Measurements from ENCODE around the gene SULT4A1. TPM values are rescaled to one million over a fixed set of nuclear protein-coding genes. Genes with fewer than 3 reads are reported as not detected.

Gene SULT4A1
- total RNA-seq, 4 donors from 2014 or later, result not detected

DNA sequence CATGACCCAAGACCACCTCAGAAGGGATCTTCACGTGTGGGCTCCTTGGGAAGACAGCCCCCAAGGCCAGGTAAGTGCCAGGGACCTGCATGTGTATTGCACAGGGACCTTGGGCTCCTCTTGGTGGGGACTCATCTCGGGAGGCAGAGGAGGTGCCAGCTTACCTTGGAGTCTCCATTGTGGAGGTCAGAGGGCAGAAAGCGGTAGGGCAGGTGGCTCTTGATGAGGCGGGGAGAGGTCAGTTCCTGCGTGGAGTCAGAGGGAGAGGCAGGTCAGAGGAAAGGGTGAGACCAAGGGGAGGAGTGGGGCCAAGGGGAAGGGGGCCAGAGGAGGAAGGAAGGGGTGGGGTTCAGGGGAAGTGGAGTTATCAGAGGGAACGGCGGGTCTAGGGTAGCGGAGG is 22.5 kb downstream of the SULT4A1 start:
- Histone ChIP-seq H3K27me3 (peaks cover 0 to 31% (median 0%) of the 10 kb centered on the region in 4 donors), H3K27ac (no peak overlapping the region), H3K4me3 (no peak overlapping the region), H3K36me3 (no peaks in the 10 kb centered on the region), H3K9me3 (no peaks in the 10 kb centered on the region), H3K4me1 (no peaks in the 10 kb centered on the region)
- 54 to 60% methylated on average over 5 to 6 of the region's 8 CpGs for WGBS, 2 donors
- intact Hi-C loops (cut with DNase I), result no loop called here
- no peak for DNase-seq
- TF ChIP-seq, protein P1, sequence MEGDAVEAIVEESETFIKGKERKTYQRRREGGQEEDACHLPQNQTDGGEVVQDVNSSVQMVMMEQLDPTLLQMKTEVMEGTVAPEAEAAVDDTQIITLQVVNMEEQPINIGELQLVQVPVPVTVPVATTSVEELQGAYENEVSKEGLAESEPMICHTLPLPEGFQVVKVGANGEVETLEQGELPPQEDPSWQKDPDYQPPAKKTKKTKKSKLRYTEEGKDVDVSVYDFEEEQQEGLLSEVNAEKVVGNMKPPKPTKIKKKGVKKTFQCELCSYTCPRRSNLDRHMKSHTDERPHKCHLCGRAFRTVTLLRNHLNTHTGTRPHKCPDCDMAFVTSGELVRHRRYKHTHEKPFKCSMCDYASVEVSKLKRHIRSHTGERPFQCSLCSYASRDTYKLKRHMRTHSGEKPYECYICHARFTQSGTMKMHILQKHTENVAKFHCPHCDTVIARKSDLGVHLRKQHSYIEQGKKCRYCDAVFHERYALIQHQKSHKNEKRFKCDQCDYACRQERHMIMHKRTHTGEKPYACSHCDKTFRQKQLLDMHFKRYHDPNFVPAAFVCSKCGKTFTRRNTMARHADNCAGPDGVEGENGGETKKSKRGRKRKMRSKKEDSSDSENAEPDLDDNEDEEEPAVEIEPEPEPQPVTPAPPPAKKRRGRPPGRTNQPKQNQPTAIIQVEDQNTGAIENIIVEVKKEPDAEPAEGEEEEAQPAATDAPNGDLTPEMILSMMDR (IDR thresholded peaks at IDR 0.05), result no peak
- TF ChIP-seq POLR2A (IDR thresholded peaks at IDR 0.05), result no peak

DNA sequence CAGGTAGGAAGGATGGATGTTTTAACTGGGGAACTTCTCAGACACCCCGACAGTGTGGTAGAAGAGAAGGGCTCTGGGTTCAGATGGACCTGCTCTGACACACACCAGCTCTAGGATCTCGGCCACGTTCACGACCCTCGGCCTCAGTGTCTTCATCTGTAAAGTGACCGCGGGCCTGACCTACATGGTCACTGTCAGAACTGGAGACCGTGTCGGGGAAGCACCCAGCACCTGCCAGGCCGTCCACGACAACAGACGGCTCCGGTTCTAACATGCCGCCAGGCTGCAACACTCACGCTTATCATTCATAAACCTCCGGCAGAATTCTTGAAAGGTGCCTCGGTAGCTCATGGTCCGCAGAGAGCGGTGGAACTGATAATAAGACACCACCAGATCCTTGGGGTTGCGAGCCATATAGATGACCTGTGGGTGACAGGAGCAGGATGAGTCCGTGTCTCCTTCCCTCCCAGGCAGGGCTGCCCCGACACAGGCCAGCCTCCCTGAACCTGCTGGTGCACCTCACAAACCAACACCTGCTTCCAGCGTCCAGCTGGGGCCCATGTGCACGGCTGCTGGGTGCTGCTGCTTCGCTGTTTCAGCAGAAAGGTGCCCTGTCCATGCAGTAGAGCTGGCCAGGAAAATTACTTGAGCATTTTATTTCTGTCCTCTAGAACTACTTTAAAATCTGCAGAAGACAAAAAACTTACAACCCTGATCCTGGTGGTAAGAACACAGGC is 23.6 kb downstream of the SULT4A1 start:
- intact Hi-C loops (cut with DNase I), result no loop called here
- no peaks in the 10 kb centered on the region for H3K9me3 ChIP-seq
- no peaks in the 10 kb centered on the region for H3K4me1 ChIP-seq
- H3K36me3 ChIP-seq, result no peaks in the 10 kb centered on the region
- 83 to 94% methylated on average over 6 to 12 of the region's 25 CpGs for WGBS, 2 donors
- no peak for DNase-seq
- TF ChIP-seq, protein P1 (IDR thresholded peaks at IDR 0.05), result no peak
- no peak for TF ChIP-seq POLR2A (IDR thresholded peaks at IDR 0.05)
- peaks cover 0 to 36% (median 0%) of the 10 kb centered on the region in 4 donors for H3K27me3 ChIP-seq
- H3K4me3 ChIP-seq, result no peak overlapping the region
- no peak overlapping the region for H3K27ac ChIP-seq

DNA sequence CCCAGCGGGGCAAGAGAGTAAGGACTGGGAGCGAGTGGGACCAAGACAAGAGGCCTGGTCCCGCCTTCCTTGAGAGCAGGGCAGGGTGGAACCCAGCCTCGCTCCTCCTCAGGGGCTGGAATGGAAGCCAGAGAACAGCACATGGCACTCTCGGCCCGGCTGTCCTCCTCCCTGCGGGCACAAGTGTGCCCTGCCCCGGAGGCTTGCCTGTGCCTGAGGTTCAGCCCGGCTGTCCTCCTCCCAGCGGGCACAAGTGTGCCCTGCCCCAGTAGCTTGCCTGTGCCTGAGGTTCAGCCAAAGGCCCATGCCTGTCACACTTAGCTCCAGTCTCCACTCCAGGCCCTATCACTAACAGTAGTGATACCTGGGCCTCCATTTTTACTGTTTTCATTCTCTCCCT is 24.2 kb downstream of the SULT4A1 start:
- 53 to 57% methylated on average over 2 to 9 of the region's 10 CpGs for WGBS, 2 donors
- DNase-seq, result no peak
- intact Hi-C loops (cut with DNase I), result no loop called here
- Histone ChIP-seq H3K4me3 (no peak overlapping the region), H3K27me3 (peaks cover 0 to 42% (median 0%) of the 10 kb centered on the region in 4 donors), H3K4me1 (no peaks in the 10 kb centered on the region), H3K27ac (no peak overlapping the region), H3K9me3 (no peaks in the 10 kb centered on the region), H3K36me3 (no peaks in the 10 kb centered on the region)
- TF ChIP-seq, protein P1 (IDR thresholded peaks at IDR 0.05), result no peak
- no peak for TF ChIP-seq POLR2A (IDR thresholded peaks at IDR 0.05)

DNA sequence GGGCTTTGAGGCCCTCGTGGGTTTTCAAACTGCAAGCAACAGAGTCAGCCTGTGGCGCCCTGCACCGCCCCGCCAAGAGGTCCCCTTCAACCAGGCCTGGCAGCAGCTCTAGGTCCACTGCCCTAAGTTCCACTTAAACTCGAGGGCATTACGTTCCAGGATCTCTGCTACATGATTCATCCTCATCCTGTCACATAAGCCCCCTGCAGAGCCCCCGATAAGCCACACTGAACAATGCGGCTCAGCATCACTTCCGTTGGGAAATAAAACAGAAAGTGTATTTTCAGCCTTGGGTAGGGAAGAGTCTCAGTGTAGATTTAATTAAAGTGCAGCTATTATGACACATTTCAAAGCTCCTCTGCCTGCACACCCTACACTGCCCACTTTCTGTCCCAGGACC is 24.6 kb downstream of the SULT4A1 start:
- no peak overlapping the region for H3K4me3 ChIP-seq
- intact Hi-C loops (cut with DNase I), result no loop called here
- H3K9me3 ChIP-seq, result no peaks in the 10 kb centered on the region
- no peak for TF ChIP-seq POLR2A (IDR thresholded peaks at IDR 0.05)
- TF ChIP-seq, protein P1 (IDR thresholded peaks at IDR 0.05), result no peak
- WGBS, 2 donors, result 69 to 81% methylated on average over 5 to 9 of the region's 9 CpGs
- H3K36me3 ChIP-seq, result no peaks in the 10 kb centered on the region
- no peak for DNase-seq
- no peak overlapping the region for H3K27ac ChIP-seq
- H3K4me1 ChIP-seq, result no peaks in the 10 kb centered on the region
- peaks cover 0 to 45% (median 0%) of the 10 kb centered on the region in 4 donors for H3K27me3 ChIP-seq

DNA sequence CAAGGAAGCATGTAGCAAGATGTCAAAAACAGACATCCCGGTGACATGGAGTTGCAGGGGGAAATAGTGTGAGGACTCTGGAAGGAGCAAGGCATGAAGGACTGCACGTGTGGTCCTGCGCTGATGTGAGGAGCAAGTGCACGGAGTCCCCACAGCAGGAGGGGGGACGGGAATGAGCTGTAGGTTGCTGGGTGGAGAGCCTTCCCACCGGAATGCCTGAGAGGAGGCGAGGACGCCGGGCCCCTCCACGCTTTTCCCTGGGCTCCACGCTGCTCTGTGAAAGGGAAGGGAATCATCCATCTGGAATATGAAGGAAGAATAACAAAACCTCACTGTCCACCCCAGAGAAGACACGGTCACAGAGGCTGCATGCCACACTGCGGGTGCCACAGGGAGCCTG is 26.6 kb downstream of the SULT4A1 start:
- TF ChIP-seq, protein P1 (IDR thresholded peaks at IDR 0.05), result no peak
- no peak for TF ChIP-seq POLR2A (IDR thresholded peaks at IDR 0.05)
- H3K36me3 ChIP-seq, result no peaks in the 10 kb centered on the region
- peaks cover 0 to 46% (median 0%) of the 10 kb centered on the region in 4 donors for H3K27me3 ChIP-seq
- H3K9me3 ChIP-seq, result no peaks in the 10 kb centered on the region
- WGBS, 2 donors, result 80 to 81% methylated on average over 10 to 11 of the region's 13 CpGs
- peaks cover 0 to 3% (median 0%) of the 10 kb centered on the region in 3 donors for H3K4me1 ChIP-seq
- no peak for DNase-seq
- no peak overlapping the region for H3K27ac ChIP-seq
- intact Hi-C loops (cut with DNase I), result no loop called here
- H3K4me3 ChIP-seq, result no peak overlapping the region

Measured in esophagus squamous epithelium (tissue), 5 donors.